Adrenal gland (tissue), 5 donors: ENCODE measurements around the gene SNN.

Source experiments
- CTCF ChIP-seq, 6 experiments: fragments of 450-650 bp in 4 of 6; fragments of 200-600 bp in 2 of 6; sonication (generic) in 1 of 6; IDR thresholded peaks; 1 replicate in 5 of 6; 2 replicates in 1 of 6; pipeline versions ENCODE4 v1.5.1 to v1.8.0; 2016 to 2021; ENCODE audit warnings: antibody characterized with exemption in 6 of 6, mild to moderate bottlenecking in 2 of 6, moderate library complexity in 1 of 6
- POLR2A ChIP-seq, 2 donors: fragments of 450-650 bp; IDR thresholded peaks; one replicate each; pipeline ENCODE4 v1.6.1; 2017; ENCODE audit warnings: antibody characterized with exemption in 2 of 2, mild to moderate bottlenecking in 2 of 2, moderate library complexity in 1 of 2
- donor health status: DM: no; HTN: no; CAD: no.

GRCh38 chr16:11688520-11688886, 20.2 kb downstream of the SNN start:
- no peak for TF ChIP-seq POLR2A (IDR thresholded peaks at IDR 0.05)
- TF ChIP-seq CTCF (IDR thresholded peaks at IDR 0.05), result no peak
